HepG2 (cell line): ENCODE data around the gene KCTD19. TPM values are rescaled to one million over a fixed set of nuclear protein-coding genes. Genes with fewer than 3 reads are reported as not detected.

Experiments used
- BCL6 ChIP-seq: IDR thresholded peaks from 2 replicates; pipeline ENCODE4 v1.6.1; 2016; ENCODE audit warnings: missing genetic modification reagents, missing compliant biosample characterization
- EHMT2 ChIP-seq: fragments of 200-600 bp; sonication (generic); IDR thresholded peaks from 2 replicates; pipeline ENCODE4 v1.7.0; 2017; ENCODE audit warnings: antibody characterized with exemption, low read depth, low read length, borderline replicate concordance
- HMG20A ChIP-seq: IDR thresholded peaks from 2 replicates; pipeline ENCODE4 v1.6.1; 2016; ENCODE audit warnings: borderline replicate concordance
- HOXA9 ChIP-seq: sonication (generic); formaldehyde crosslinking; IDR thresholded peaks from 2 replicates; pipeline ENCODE4 v1.8.1; 2022; ENCODE audit warnings: missing genetic modification reagents, mild to moderate bottlenecking, moderate library complexity, borderline replicate concordance
- KDM2A ChIP-seq: sonication (generic); formaldehyde crosslinking; IDR thresholded peaks from 2 replicates; pipeline ENCODE4 v1.4.0; 2020; ENCODE audit warnings: low read depth, missing genetic modification reagents, borderline replicate concordance
- LCORL ChIP-seq, 2 experiments: fragments of 450-650 bp in 1 of 2; sonication (generic) in 1 of 2; formaldehyde crosslinking in 1 of 2; IDR thresholded peaks; 2 replicates each; pipeline versions ENCODE4 v1.5.0 to v1.6.1; 2017 to 2020; ENCODE audit warnings: antibody characterized with exemption in 1 of 2, missing genetic modification reagents in 1 of 2
- MAFG ChIP-seq: sonication (generic); formaldehyde crosslinking; IDR thresholded peaks from 2 replicates; pipeline ENCODE4 v1.5.1; 2020; ENCODE audit warnings: mild to moderate bottlenecking, missing genetic modification reagents
- NBN ChIP-seq: fragments of 450-650 bp; conservative IDR thresholded peaks from 2 replicates; pipeline ENCODE4 v1.6.1; 2017
- YEATS2 ChIP-seq: sonication (generic); formaldehyde crosslinking; IDR thresholded peaks from 2 replicates; pipeline ENCODE4 v1.4.0; 2020; ENCODE audit warnings: missing genetic modification reagents, borderline replicate concordance
- ZNF546 ChIP-seq: sonication (generic); formaldehyde crosslinking; conservative IDR thresholded peaks from 2 replicates; pipeline ENCODE4 v1.8.1; 2023; ENCODE audit warnings: mild to moderate bottlenecking, missing genetic modification reagents
- ZNF577 ChIP-seq: sonication (generic); formaldehyde crosslinking; IDR thresholded peaks from 2 replicates; pipeline ENCODE4 v1.4.0; 2020; ENCODE audit warnings: mild to moderate bottlenecking, low read depth, missing genetic modification reagents, borderline replicate concordance
- polyA plus RNA-seq, 8 experiments: library from polyadenylated mRNA; depleted of rRNA in 3 of 8; stranded (reverse) in 7 of 8; unstranded in 1 of 8; fragments of >200 nt; fragmentation: Illumina TruSeq in 4 of 8; extraction: Trizol in 4 of 8; gene quantifications; 2 replicates each; pipeline versions ENCODE4 v1.2.1 to v1.2.3, GENCODE V29; 2011 to 2016; ENCODE audit warnings: low read depth in 4 of 8, missing spikeins in 1 of 8, mixed read lengths in 1 of 8; ENCODE audit not compliant: insufficient read depth in 1 of 8
- total RNA-seq, 5 experiments: library from RNA; depleted of rRNA; stranded (reverse); fragments of >200 nt; fragmentation: Illumina TruSeq; extraction: Trizol; gene quantifications; 2 replicates each; pipeline ENCODE4 v1.2.3, GENCODE V29; 2016; ENCODE audit warnings: low read depth in 1 of 5
- TF ChIP-seq, protein P1 (sequence below): sonication (generic); formaldehyde crosslinking; conservative IDR thresholded peaks from 2 replicates; pipeline ENCODE4 v1.4.0; 2020; ENCODE audit warnings: missing genetic modification reagents
- TF ChIP-seq, protein P2 (sequence below): sonication (generic); formaldehyde crosslinking; IDR thresholded peaks from 2 replicates; pipeline ENCODE4 v1.4.0; 2020; ENCODE audit warnings: mild to moderate bottlenecking, missing genetic modification reagents
- TF ChIP-seq, protein P3 (sequence below): sonication (generic); formaldehyde crosslinking; IDR thresholded peaks from 2 replicates; pipeline ENCODE4 v1.4.0; 2020; ENCODE audit warnings: missing genetic modification reagents, borderline replicate concordance
- TF ChIP-seq, protein P4 (sequence below): sonication (generic); formaldehyde crosslinking; IDR thresholded peaks from 2 replicates; pipeline ENCODE4 v1.5.1; 2020; ENCODE audit warnings: missing genetic modification reagents, mild to moderate bottlenecking, borderline replicate concordance
- TF ChIP-seq, protein P5 (sequence below), 2 experiments: fragments of 450-650 bp in 1 of 2; sonication (generic) in 1 of 2; formaldehyde crosslinking in 1 of 2; IDR thresholded peaks; 2 replicates each; pipeline versions ENCODE4 v1.6.1 to v1.8.0; 2016 to 2022; ENCODE audit warnings: antibody characterized with exemption in 1 of 2, mild to moderate bottlenecking in 1 of 2, missing genetic modification reagents in 1 of 2

The KCTD19 gene
- total and polyA plus RNA-seq, 2 of the 13 experiments (the other 11 are each of a cell fraction or from before 2014, with no cell fraction given) = not detected

DNA sequence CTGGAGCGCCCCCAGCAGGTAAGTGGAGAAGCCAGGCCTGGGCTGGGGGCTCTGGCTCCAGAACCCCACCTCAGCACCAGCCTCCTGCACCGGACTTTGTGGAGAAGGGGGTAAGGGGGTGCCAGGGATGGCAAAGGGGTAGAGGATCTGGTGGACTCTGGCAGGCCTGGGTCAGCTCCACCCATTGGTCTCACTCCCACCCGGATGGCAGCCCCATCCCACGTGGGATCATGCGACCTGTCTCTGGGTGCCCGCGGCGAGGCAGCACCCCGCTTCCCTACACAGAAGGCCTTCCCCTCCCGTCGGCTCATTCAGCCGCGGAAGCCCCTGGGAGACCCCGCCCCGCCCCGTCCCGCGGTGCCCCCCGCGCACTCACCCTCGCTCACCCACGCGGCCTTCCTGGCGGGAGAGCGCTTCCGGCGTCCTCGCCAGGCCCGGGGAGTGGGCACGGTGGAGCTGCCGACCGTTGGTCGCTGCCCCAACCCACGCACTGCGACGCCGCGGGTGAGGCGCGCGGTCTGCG is 47.7 kb downstream of the KCTD19 start (continued):
- TF ChIP-seq, protein P1, sequence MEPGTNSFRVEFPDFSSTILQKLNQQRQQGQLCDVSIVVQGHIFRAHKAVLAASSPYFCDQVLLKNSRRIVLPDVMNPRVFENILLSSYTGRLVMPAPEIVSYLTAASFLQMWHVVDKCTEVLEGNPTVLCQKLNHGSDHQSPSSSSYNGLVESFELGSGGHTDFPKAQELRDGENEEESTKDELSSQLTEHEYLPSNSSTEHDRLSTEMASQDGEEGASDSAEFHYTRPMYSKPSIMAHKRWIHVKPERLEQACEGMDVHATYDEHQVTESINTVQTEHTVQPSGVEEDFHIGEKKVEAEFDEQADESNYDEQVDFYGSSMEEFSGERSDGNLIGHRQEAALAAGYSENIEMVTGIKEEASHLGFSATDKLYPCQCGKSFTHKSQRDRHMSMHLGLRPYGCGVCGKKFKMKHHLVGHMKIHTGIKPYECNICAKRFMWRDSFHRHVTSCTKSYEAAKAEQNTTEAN = 0 out of 2 replicates have a peak, but pooled peaks have one; percentile 22
- TF ChIP-seq HOXA9 (CRISPR knock-in tag) (no peak), HMG20A (CRISPR knock-in tag) (no peak), EHMT2 (no peak), YEATS2 (CRISPR knock-in tag) (0 out of 2 replicates have a peak, but pooled peaks have one; percentile 20), BCL6 (CRISPR knock-in tag) (no peak), KDM2A (CRISPR knock-in tag) (peak; percentile 64), ZNF546 (CRISPR knock-in tag) (peak; percentile 62; the same call in 1 of the 2 replicates), MAFG (CRISPR knock-in tag) (no peak), NBN (no peak), ZNF577 (CRISPR knock-in tag) (no peak), LCORL (IDR thresholded peaks at IDR 0.05) (no peak), LCORL (CRISPR knock-in tag; IDR thresholded peaks at IDR 0.05) (no peak)
- TF ChIP-seq, protein P2, sequence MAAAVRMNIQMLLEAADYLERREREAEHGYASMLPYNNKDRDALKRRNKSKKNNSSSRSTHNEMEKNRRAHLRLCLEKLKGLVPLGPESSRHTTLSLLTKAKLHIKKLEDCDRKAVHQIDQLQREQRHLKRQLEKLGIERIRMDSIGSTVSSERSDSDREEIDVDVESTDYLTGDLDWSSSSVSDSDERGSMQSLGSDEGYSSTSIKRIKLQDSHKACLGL (CRISPR knock-in tag) = no peak; the same call in 1 of the 2 replicates
- TF ChIP-seq, protein P3, sequence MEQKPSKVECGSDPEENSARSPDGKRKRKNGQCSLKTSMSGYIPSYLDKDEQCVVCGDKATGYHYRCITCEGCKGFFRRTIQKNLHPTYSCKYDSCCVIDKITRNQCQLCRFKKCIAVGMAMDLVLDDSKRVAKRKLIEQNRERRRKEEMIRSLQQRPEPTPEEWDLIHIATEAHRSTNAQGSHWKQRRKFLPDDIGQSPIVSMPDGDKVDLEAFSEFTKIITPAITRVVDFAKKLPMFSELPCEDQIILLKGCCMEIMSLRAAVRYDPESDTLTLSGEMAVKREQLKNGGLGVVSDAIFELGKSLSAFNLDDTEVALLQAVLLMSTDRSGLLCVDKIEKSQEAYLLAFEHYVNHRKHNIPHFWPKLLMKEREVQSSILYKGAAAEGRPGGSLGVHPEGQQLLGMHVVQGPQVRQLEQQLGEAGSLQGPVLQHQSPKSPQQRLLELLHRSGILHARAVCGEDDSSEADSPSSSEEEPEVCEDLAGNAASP (CRISPR knock-in tag) = no peak
- TF ChIP-seq, protein P4, sequence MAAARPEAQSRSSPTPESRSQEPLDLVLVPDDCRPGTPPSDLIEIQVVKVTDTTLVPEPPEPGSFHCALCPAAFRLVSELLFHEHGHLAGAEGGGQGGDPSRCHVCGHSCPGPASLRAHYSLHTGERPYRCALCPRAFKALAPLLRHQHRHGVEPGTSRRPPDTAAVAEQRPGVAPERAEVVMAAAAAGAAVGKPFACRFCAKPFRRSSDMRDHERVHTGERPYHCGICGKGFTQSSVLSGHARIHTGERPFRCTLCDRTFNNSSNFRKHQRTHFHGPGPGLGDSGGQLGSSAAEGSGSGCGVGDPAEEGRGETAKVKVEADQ (CRISPR knock-in tag) = no peak
- TF ChIP-seq, protein P5, sequence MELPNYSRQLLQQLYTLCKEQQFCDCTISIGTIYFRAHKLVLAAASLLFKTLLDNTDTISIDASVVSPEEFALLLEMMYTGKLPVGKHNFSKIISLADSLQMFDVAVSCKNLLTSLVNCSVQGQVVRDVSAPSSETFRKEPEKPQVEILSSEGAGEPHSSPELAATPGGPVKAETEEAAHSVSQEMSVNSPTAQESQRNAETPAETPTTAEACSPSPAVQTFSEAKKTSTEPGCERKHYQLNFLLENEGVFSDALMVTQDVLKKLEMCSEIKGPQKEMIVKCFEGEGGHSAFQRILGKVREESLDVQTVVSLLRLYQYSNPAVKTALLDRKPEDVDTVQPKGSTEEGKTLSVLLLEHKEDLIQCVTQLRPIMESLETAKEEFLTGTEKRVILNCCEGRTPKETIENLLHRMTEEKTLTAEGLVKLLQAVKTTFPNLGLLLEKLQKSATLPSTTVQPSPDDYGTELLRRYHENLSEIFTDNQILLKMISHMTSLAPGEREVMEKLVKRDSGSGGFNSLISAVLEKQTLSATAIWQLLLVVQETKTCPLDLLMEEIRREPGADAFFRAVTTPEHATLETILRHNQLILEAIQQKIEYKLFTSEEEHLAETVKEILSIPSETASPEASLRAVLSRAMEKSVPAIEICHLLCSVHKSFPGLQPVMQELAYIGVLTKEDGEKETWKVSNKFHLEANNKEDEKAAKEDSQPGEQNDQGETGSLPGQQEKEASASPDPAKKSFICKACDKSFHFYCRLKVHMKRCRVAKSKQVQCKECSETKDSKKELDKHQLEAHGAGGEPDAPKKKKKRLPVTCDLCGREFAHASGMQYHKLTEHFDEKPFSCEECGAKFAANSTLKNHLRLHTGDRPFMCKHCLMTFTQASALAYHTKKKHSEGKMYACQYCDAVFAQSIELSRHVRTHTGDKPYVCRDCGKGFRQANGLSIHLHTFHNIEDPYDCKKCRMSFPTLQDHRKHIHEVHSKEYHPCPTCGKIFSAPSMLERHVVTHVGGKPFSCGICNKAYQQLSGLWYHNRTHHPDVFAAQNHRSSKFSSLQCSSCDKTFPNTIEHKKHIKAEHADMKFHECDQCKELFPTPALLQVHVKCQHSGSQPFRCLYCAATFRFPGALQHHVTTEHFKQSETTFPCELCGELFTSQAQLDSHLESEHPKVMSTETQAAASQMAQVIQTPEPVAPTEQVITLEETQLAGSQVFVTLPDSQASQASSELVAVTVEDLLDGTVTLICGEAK (IDR thresholded peaks at IDR 0.05) = no peak
- TF ChIP-seq, protein P5 (CRISPR knock-in tag; IDR thresholded peaks at IDR 0.05) = no peak
